Chondrocyte (in vitro differentiated cells): Measurements from ENCODE around the gene DDX20. TPM values are rescaled to one million over a fixed set of nuclear protein-coding genes. Genes with fewer than 3 reads are reported as not detected.

Experiments
- DNase-seq: peaks from one replicate; pipeline ENCODE4 v3.0.0; 2021; ENCODE audit warnings: mixed read lengths, low spot score
- H3K27ac Mint-ChIP-seq: one replicate; pipeline ENCODE4 v1.8.0; 2021; ENCODE audit warnings: mild to moderate bottlenecking, moderate library complexity, mixed read lengths; ENCODE audit not compliant: unreplicated experiment
- H3K27me3 Mint-ChIP-seq: 2 replicates; pipeline ENCODE4 v1.8.0; 2021; ENCODE audit warnings: low read depth, mixed read lengths
- H3K36me3 Mint-ChIP-seq: 2 replicates; pipeline ENCODE4 v1.8.0; 2021; ENCODE audit warnings: low read depth, mixed read lengths
- H3K4me1 Mint-ChIP-seq: 2 replicates; pipeline ENCODE4 v1.8.0; 2021; ENCODE audit warnings: low read depth, mild to moderate bottlenecking, mixed read lengths
- H3K4me3 Mint-ChIP-seq: one replicate; pipeline ENCODE4 v1.8.0; 2021; ENCODE audit warnings: mild to moderate bottlenecking, moderate library complexity, mixed read lengths; ENCODE audit not compliant: unreplicated experiment
- H3K9me3 Mint-ChIP-seq: 2 replicates; pipeline ENCODE4 v1.8.0; 2021; ENCODE audit warnings: low read depth, mixed read lengths
- CTCF ChIP-seq: fragments of 200-600 bp; sonication (generic); IDR thresholded peaks from 2 replicates; pipeline ENCODE4 v1.5.0; 2021; ENCODE audit warnings: antibody characterized with exemption, mild to moderate bottlenecking, moderate library complexity
- total RNA-seq: library from RNA; stranded (reverse); gene quantifications from 3 replicates; pipeline ENCODE4 v1.2.1, GENCODE V29; 2021

The DDX20 gene
- total RNA-seq, 1 donor from 2014 or later, result 10.7 TPM

DNA sequence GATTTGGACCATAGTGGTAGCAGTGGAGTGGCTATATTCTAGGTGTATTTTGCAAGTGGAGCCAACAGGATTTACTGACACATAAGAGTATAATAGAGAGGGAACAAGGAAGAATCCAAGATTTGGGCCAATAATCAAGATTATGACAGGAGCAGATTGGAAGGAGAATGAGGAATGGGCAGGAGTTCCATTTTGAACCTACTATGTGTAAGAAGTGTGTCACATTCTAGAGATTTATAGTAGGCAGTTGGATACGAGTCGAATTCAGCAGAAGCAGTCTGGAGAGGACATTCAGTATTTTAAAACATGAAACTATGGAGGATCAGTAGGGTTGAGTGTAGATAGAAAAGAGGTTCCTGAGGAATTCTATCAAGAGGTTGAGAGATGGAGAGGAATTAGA, 38.3 kb upstream of the DDX20 start:
- no peaks in the 10 kb centered on the region for H3K27me3 Mint-ChIP-seq
- no peaks in the 10 kb centered on the region for H3K9me3 Mint-ChIP-seq
- peaks cover 18% of the 10 kb centered on the region for H3K4me1 Mint-ChIP-seq
- TF ChIP-seq CTCF, result no peak
- no peak for DNase-seq
- H3K4me3 Mint-ChIP-seq, result no peak overlapping the region
- no peak overlapping the region for H3K27ac Mint-ChIP-seq
- peaks cover 5% of the 10 kb centered on the region for H3K36me3 Mint-ChIP-seq

DNA sequence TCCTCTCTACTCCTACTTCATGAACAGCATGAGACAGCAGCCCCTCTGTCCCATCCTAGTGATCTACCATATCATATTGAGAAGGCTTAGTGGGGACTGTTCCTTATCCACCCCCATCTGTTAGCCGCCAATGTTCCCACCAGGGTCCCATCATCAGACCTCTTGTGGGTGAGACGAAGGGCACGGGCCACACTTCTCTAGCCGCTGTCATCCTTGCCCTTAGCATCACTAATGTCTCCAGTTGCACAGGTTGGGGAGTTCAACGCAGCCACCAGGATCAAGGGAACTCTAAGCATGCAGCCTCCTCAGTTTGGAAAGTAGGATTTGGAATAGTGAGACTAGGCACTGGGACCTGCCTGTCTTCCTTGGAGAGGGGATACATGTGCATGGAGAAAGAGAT, 36.6 kb upstream of the DDX20 start:
- no peaks in the 10 kb centered on the region for H3K27me3 Mint-ChIP-seq
- H3K27ac Mint-ChIP-seq, result no peak overlapping the region
- no peak overlapping the region for H3K4me3 Mint-ChIP-seq
- no peak for TF ChIP-seq CTCF
- H3K36me3 Mint-ChIP-seq, result peaks cover 4% of the 10 kb centered on the region
- H3K9me3 Mint-ChIP-seq, result no peaks in the 10 kb centered on the region
- DNase-seq, result no peak
- H3K4me1 Mint-ChIP-seq, result peaks cover 18% of the 10 kb centered on the region

- Mint-ChIP-seq H3K27ac (no peak overlapping the region), H3K4me3 (no peak overlapping the region)
- no peak for TF ChIP-seq CTCF
Measured at GRCh38 chr1:111719674-111720132, 36.0 kb upstream of the DDX20 start.

GRCh38 chr1:111720274-111720976, 35.3 kb upstream of the DDX20 start:
- TF ChIP-seq CTCF, result no peak
- Mint-ChIP-seq H3K4me3 (no peak overlapping the region), H3K9me3 (no peaks in the 10 kb centered on the region), H3K27ac (peak overlapping the region; percentile 2), H3K36me3 (peaks cover 4% of the 10 kb centered on the region), H3K27me3 (no peaks in the 10 kb centered on the region), H3K4me1 (peaks cover 18% of the 10 kb centered on the region)
- DNase-seq, result no peak

More at GRCh38 chr1:111719674-111720132, 36.0 kb upstream of the DDX20 start:
- DNase-seq, result no peak
- Mint-ChIP-seq H3K4me1 (peaks cover 18% of the 10 kb centered on the region), H3K36me3 (peaks cover 4% of the 10 kb centered on the region), H3K9me3 (no peaks in the 10 kb centered on the region), H3K27me3 (no peaks in the 10 kb centered on the region)

DNA sequence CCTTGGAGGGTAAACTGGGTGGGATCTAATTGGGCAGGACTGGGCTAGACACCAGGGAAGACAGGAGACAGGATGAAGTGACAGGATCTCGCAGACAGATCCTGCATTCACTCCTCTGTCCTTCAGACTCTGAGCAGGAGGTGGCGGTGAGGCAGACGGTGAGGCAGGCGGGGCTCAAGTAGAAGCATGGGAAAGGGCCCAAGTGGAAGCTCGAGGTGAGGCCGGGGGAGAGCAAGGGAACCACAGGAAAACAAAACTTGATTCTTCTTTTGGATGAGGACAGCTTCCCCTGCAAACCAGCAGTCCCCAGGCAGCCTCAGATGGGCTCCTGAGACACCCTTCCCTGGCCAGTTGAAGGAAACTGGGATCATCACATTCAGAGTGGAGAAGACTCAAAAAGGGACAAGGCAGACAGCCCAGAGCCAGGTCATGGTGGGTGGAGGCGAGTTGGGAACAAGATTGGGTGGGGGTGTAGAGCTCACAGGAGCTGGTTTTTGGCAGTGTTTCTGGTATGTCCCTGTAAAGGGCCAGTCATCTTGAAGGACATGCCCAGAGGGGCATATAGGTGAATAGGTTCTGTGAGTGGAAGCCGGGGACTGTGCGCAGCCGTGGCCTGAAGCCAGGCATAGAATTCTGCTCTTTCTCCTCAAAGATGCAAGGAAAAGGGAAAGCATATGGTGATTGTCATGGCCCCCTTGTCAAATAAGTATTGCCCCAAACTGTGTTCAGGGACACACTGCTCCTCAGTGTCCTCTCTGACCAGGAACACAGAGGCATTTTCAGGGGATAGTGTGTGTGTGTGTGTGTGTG, 34.5 kb upstream of the DDX20 start:
- Mint-ChIP-seq H3K4me1 (peaks cover 18% of the 10 kb centered on the region), H3K9me3 (no peaks in the 10 kb centered on the region), H3K27me3 (no peaks in the 10 kb centered on the region), H3K36me3 (peaks cover 4% of the 10 kb centered on the region), H3K4me3 (no peak overlapping the region), H3K27ac (peak overlapping the region; percentile 46)
- DNase-seq, result no peak
- no peak for TF ChIP-seq CTCF
